GM19452 (cell line): ENCODE measurements around the gene SLC12A5.

Source experiments
- ATAC-seq: cut with Tn5 transposase; IDR thresholded peaks from one replicate; pipeline ENCODE4 v1.9.1; 2021; ENCODE audit not compliant: unreplicated experiment

Gene SLC12A5

GRCh38 chr20:46006022-46006705 is 22.9 kb upstream of the SLC12A5 start:
- no peak for ATAC-seq

GRCh38 chr20:46006964-46007363 is 22.1 kb upstream of the SLC12A5 start:
- no peak for ATAC-seq

GRCh38 chr20:46007671-46008070 is 21.3 kb upstream of the SLC12A5 start:
- no peak for ATAC-seq

GRCh38 chr20:46009816-46010215 is 19.2 kb upstream of the SLC12A5 start:
- ATAC-seq, result no peak

GRCh38 chr20:46010491-46011391 is 18.3 kb upstream of the SLC12A5 start:
- ATAC-seq, result no peak

- no peak for ATAC-seq
Observed at GRCh38 chr20:46011631-46012482, 17.2 kb upstream of the SLC12A5 start.

- ATAC-seq, result no peak
Observed at GRCh38 chr20:46012921-46013320, 16.1 kb upstream of the SLC12A5 start.

GRCh38 chr20:46013322-46013828 is 15.6 kb upstream of the SLC12A5 start:
- ATAC-seq, result no peak

GRCh38 chr20:46013829-46014516 is 15.0 kb upstream of the SLC12A5 start:
- ATAC-seq, result peak; percentile 60

- no peak for ATAC-seq
Observed at GRCh38 chr20:46014517-46015396, 14.3 kb upstream of the SLC12A5 start.

GRCh38 chr20:46017272-46017671 is 11.7 kb upstream of the SLC12A5 start:
- no peak for ATAC-seq

GRCh38 chr20:46018112-46018511 is 10.9 kb upstream of the SLC12A5 start:
- no peak for ATAC-seq

- ATAC-seq, result no peak
Observed at GRCh38 chr20:46018611-46019010, 10.4 kb upstream of the SLC12A5 start.

GRCh38 chr20:46020555-46020954 is 8.5 kb upstream of the SLC12A5 start:
- no peak for ATAC-seq

GRCh38 chr20:46021361-46022359 is 7.4 kb upstream of the SLC12A5 start:
- no peak for ATAC-seq

GRCh38 chr20:46022411-46023147 is 6.4 kb upstream of the SLC12A5 start:
- ATAC-seq, result no peak

- ATAC-seq, result no peak
Observed at GRCh38 chr20:46023148-46023484, 5.9 kb upstream of the SLC12A5 start.

- no peak for ATAC-seq
Observed at GRCh38 chr20:46023999-46024398, 5.0 kb upstream of the SLC12A5 start.
